ENCODE data around the gene TMEM219.
"Not testable (repeated sequence)": the region's sequence is repeated elsewhere in the genome, so short reads cannot be mapped to it uniquely, and the experiment has no call there.

- not testable (repeated sequence) for TF ChIP-seq POLR2AphosphoS5, CTCF, POLR2A (IDR thresholded peaks at IDR 0.05)
Observed at GRCh38 chr16:30012598-30012997, 50.7 kb downstream of the TMEM219 start.
